ENCODE measurements around the gene SRPK2. TPM values are rescaled to one million over a fixed set of nuclear protein-coding genes. Genes with fewer than 3 reads are reported as not detected.

Gene SRPK2
- polyA plus RNA-seq, 1 donor from 2014 or later, result 118 TPM

DNA sequence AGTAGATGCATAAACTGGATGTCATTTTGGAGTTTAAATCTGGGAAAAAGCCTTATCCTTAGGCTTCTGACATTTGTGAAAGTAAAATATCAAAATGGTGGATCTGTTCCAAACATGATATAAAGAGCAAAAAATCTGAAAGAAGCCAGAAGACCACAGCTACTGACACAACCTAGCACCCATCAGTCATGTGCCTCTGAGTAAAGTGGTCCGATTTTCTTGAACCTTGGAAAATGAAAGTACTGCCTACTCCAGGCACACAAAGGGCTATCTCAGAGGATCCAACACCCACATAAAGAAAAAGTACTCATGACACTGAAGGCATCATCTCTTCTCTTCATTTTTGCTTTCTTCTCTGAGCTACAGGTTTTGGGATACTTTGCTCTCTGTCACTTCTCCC is 224.0 kb downstream of the SRPK2 start:
- Histone ChIP-seq H3K9me2 (ENCODE audit: insufficient read depth, low read length) (no peaks in the 10 kb centered on the region), H4K20me1 (ENCODE audit: insufficient read depth) (no peaks in the 10 kb centered on the region), H3K36me3 (ENCODE audit: insufficient read depth, low read length) (peaks cover 6% of the 10 kb centered on the region), H3K4me3 (ENCODE audit: low read length) (no peak overlapping the region), H3K4me2 (ENCODE audit: low read length) (no peak overlapping the region), H2AFZ (ENCODE audit: low read depth, low read length) (no peak overlapping the region), H3K9me3 (ENCODE audit: low read length) (no peaks in the 10 kb centered on the region), H3K27ac (ENCODE audit: low read length) (no peak overlapping the region), H3K9ac (ENCODE audit: low read length) (no peak overlapping the region), H3F3A (ENCODE audit: insufficient read depth, low read length, poor library complexity, severe bottlenecking) (no peaks in the 10 kb centered on the region), H3K79me2 (replicated peaks; ENCODE audit: insufficient read depth, low read length) (no peaks in the 10 kb centered on the region), H3K27me3 (ENCODE audit: insufficient read depth, low read depth, low read length) (no peaks in the 10 kb centered on the region)
- no peak for TF ChIP-seq TAF1 (IDR thresholded peaks at IDR 0.05; ENCODE audit: low read depth)
- TF ChIP-seq EZH2 (IDR thresholded peaks at IDR 0.05; ENCODE audit: borderline replicate concordance, insufficient read depth, low read length, poor library complexity, severe bottlenecking), result no peak
- TF ChIP-seq RAD21 (conservative IDR thresholded peaks at IDR 0.05), result no peak
- no peak for TF ChIP-seq EP300 (conservative IDR thresholded peaks at IDR 0.05; ENCODE audit: poor library complexity, severe bottlenecking)

DNA sequence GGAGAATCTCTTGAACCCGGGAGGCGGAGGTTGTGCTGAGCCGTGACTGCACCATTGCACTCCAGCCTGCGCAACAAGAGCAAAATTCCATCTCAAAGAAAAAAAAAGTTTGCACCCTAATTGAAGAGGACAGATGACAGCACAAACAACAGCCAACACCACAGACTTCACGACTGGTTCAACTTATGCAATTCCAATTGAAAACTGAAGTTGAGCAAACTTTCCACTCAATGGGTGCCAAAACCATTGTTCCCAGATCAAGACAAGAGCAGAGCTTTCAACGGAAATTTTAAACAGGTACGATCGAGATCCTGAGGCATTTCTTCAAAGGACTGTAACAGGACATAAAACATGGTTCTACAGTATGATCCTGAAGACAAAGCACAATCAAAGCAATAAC is 225.0 kb downstream of the SRPK2 start:
- Histone ChIP-seq H3K79me2 (replicated peaks; ENCODE audit: insufficient read depth, low read length) (no peaks in the 10 kb centered on the region), H3K9me3 (ENCODE audit: low read length) (no peaks in the 10 kb centered on the region), H2AFZ (ENCODE audit: low read depth, low read length) (no peak overlapping the region), H3K36me3 (ENCODE audit: insufficient read depth, low read length) (peaks cover 6% of the 10 kb centered on the region), H3K4me3 (ENCODE audit: low read length) (no peak overlapping the region), H3K27ac (ENCODE audit: low read length) (no peak overlapping the region), H4K20me1 (ENCODE audit: insufficient read depth) (no peaks in the 10 kb centered on the region), H3K9ac (ENCODE audit: low read length) (no peak overlapping the region), H3F3A (ENCODE audit: insufficient read depth, low read length, poor library complexity, severe bottlenecking) (no peaks in the 10 kb centered on the region), H3K27me3 (ENCODE audit: insufficient read depth, low read depth, low read length) (no peaks in the 10 kb centered on the region), H3K4me2 (ENCODE audit: low read length) (no peak overlapping the region), H3K9me2 (ENCODE audit: insufficient read depth, low read length) (no peaks in the 10 kb centered on the region)
- TF ChIP-seq RAD21 (conservative IDR thresholded peaks at IDR 0.05) (no peak), TAF1 (IDR thresholded peaks at IDR 0.05; ENCODE audit: low read depth) (no peak), EP300 (conservative IDR thresholded peaks at IDR 0.05; ENCODE audit: poor library complexity, severe bottlenecking) (no peak), MXI1 (conservative IDR thresholded peaks at IDR 0.05; ENCODE audit: poor library complexity, severe bottlenecking) (no peak), REST (IDR thresholded peaks at IDR 0.05; ENCODE audit: borderline replicate concordance) (no peak), POLR2AphosphoS5 (IDR thresholded peaks at IDR 0.05) (no peak), SMC3 (conservative IDR thresholded peaks at IDR 0.05; ENCODE audit: poor library complexity) (no peak), EZH2 (IDR thresholded peaks at IDR 0.05; ENCODE audit: borderline replicate concordance, insufficient read depth, low read length, poor library complexity, severe bottlenecking) (no peak)

DNA sequence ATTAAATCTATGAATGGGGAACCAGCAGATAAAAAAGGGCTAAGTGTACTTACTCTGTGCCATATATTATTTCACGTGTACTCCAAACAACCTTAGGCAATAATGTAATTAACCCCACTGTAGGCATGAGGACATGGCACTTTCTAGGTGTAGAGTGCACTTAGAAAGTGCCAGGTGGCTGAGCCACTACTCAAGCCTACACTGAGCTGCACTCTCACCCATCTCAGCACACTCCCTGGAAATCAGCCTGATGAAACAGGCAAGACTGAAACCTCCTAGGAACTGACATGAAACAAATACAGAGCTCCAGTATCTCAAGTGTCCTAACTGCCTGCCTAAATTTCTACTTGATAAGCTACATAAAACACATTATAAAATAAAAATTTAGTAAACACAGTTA is 227.4 kb downstream of the SRPK2 start:
- Histone ChIP-seq H3K27ac (ENCODE audit: low read length) (no peak overlapping the region), H3K36me3 (ENCODE audit: insufficient read depth, low read length) (no peaks in the 10 kb centered on the region), H3K9ac (ENCODE audit: low read length) (no peak overlapping the region), H3K79me2 (replicated peaks; ENCODE audit: insufficient read depth, low read length) (no peaks in the 10 kb centered on the region), H3K27me3 (ENCODE audit: insufficient read depth, low read depth, low read length) (no peaks in the 10 kb centered on the region), H2AFZ (ENCODE audit: low read depth, low read length) (no peak overlapping the region), H3K4me2 (ENCODE audit: low read length) (no peak overlapping the region), H4K20me1 (ENCODE audit: insufficient read depth) (no peaks in the 10 kb centered on the region), H3K9me3 (ENCODE audit: low read length) (no peaks in the 10 kb centered on the region), H3K9me2 (ENCODE audit: insufficient read depth, low read length) (no peaks in the 10 kb centered on the region), H3F3A (ENCODE audit: insufficient read depth, low read length, poor library complexity, severe bottlenecking) (no peaks in the 10 kb centered on the region), H3K4me3 (ENCODE audit: low read length) (no peak overlapping the region)
- TF ChIP-seq TAF1 (IDR thresholded peaks at IDR 0.05; ENCODE audit: low read depth) (no peak), RAD21 (conservative IDR thresholded peaks at IDR 0.05) (no peak), EP300 (conservative IDR thresholded peaks at IDR 0.05; ENCODE audit: poor library complexity, severe bottlenecking) (no peak), POLR2AphosphoS5 (IDR thresholded peaks at IDR 0.05) (no peak), REST (IDR thresholded peaks at IDR 0.05; ENCODE audit: borderline replicate concordance) (no peak), EZH2 (IDR thresholded peaks at IDR 0.05; ENCODE audit: borderline replicate concordance, insufficient read depth, low read length, poor library complexity, severe bottlenecking) (no peak), CTCF (IDR thresholded peaks at IDR 0.05; ENCODE audit: poor library complexity, severe bottlenecking) (no peak), MXI1 (conservative IDR thresholded peaks at IDR 0.05; ENCODE audit: poor library complexity, severe bottlenecking) (no peak), SMC3 (conservative IDR thresholded peaks at IDR 0.05; ENCODE audit: poor library complexity) (no peak)

Measured in neural cell (in vitro differentiated cells).